OCI-LY7 (cell line): ENCODE data around the gene PPFIA3. TPM values are rescaled to one million over a fixed set of nuclear protein-coding genes. Genes with fewer than 3 reads are reported as not detected.
"Not testable (repeated sequence)": the region's sequence is repeated elsewhere in the genome, so short reads cannot be mapped to it uniquely, and the experiment has no call there.

Experiments used
- BruUV-seq: library from RNA; stranded (reverse); fragments of 400-500 nt; replicated peaks from 2 replicates; lab custom pipeline; 2021; lab: Mats Ljungman, UMichigan
- CTCF ChIA-PET: fragments of 300-600 bp; sonication (Branson Sonifier 250); formaldehyde crosslinking; loops from one replicate; lab custom pipeline; 2022; ENCODE audit warnings: antibody characterized with exemption; ENCODE audit not compliant: unreplicated experiment; lab: Charles Lee
- POLR2A ChIA-PET: fragments of 300-600 bp; sonication (Branson Sonifier 250); formaldehyde crosslinking; loops from one replicate; lab custom pipeline; 2022; ENCODE audit warnings: antibody characterized with exemption; lab: Charles Lee
- DNase-seq: peaks from one replicate; pipeline ENCODE4 v3.0.0-alpha.2; 2015; ENCODE audit warnings: low spot score
- H2AFZ ChIP-seq: fragments of 200-600 bp; sonication (generic), shearing (Covaris generic); 2 replicates; pipeline ENCODE4 v1.6.1; 2014; ENCODE audit warnings: mild to moderate bottlenecking, antibody characterized with exemption, low read length, moderate library complexity
- H3K27ac ChIP-seq: fragments of 200-600 bp; sonication (generic); 2 replicates; pipeline ENCODE4 v1.5.1; 2014; ENCODE audit warnings: mixed run types, low read depth, mild to moderate bottlenecking, moderate library complexity, low read length, inconsistent platforms; ENCODE audit not compliant: poor library complexity, severe bottlenecking
- H3K36me3 ChIP-seq: fragments of 200-600 bp; sonication (generic); 2 replicates; pipeline ENCODE4 v1.6.1; 2014; ENCODE audit warnings: mild to moderate bottlenecking, antibody characterized with exemption, low read length, moderate library complexity, mixed read lengths; ENCODE audit not compliant: insufficient read depth
- H3K4me1 ChIP-seq: fragments of 200-600 bp; sonication (generic); 2 replicates; pipeline ENCODE4 v1.5.1; 2014; ENCODE audit warnings: mild to moderate bottlenecking, low read length; ENCODE audit not compliant: insufficient read depth, poor library complexity, severe bottlenecking
- H3K4me2 ChIP-seq: fragments of 200-600 bp; sonication (generic); 2 replicates; pipeline ENCODE4 v1.6.1; 2014; ENCODE audit warnings: mild to moderate bottlenecking, low read length
- H3K4me3 ChIP-seq: fragments of 200-600 bp; sonication (generic); 2 replicates; pipeline ENCODE4 v1.5.1; 2014; ENCODE audit warnings: mild to moderate bottlenecking, low read depth, low read length; ENCODE audit not compliant: poor library complexity, severe bottlenecking
- H3K79me2 ChIP-seq: fragments of 200-600 bp; sonication (generic); 2 replicates; pipeline ENCODE4 v1.6.1; 2016; ENCODE audit warnings: low read depth, mild to moderate bottlenecking, low read length, moderate library complexity, mixed read lengths; ENCODE audit not compliant: insufficient read depth
- H3K9me2 ChIP-seq: fragments of 200-600 bp; sonication (generic); 2 replicates; pipeline ENCODE4 v1.6.1; 2016; ENCODE audit warnings: mild to moderate bottlenecking, low read length, mixed read lengths; ENCODE audit not compliant: insufficient read depth
- H3K9me3 ChIP-seq: fragments of 200-600 bp; sonication (generic); 2 replicates; pipeline ENCODE4 v1.6.1; 2014; ENCODE audit warnings: mild to moderate bottlenecking, mixed run types, low read length, mixed read lengths
- H4K20me1 ChIP-seq: fragments of 200-600 bp; sonication (generic); 2 replicates; pipeline ENCODE4 v1.6.1; 2014; ENCODE audit warnings: mild to moderate bottlenecking, antibody characterized with exemption, low read length, moderate library complexity, mixed read lengths; ENCODE audit not compliant: insufficient read depth
- CTCF ChIP-seq: fragments of 200-600 bp; sonication (generic); conservative IDR thresholded peaks from 2 replicates; pipeline ENCODE4 v1.5.1; 2014; ENCODE audit warnings: mild to moderate bottlenecking, antibody characterized with exemption, low read length, moderate library complexity, mixed read lengths
- EZH2phosphoT487 ChIP-seq: fragments of 200-600 bp; sonication (generic); IDR thresholded peaks from 2 replicates; pipeline ENCODE4 v1.6.1; 2018; ENCODE audit warnings: low read depth, borderline replicate concordance, mild to moderate bottlenecking, mixed run types, antibody characterized with exemption, low read length, moderate library complexity, mixed read lengths
- intact Hi-C: fragments of 100-400 bp; cut with micrococcal nuclease; formaldehyde crosslinking; loops from one replicate; pipeline ENCODE4 v1.10.0; 2022; ENCODE audit not compliant: unreplicated experiment
- total RNA-seq, 2 experiments: library from RNA; depleted of rRNA in 1 of 2; stranded (reverse); fragments of >200 nt in 1 of 2; shearing (Covaris generic) in 1 of 2; gene quantifications; 2 replicates each; pipeline ENCODE4 v1.2.3, GENCODE V29; 2014 to 2022

The PPFIA3 gene
- total RNA-seq, 2 experiments from 2014 or later, result 17.8 to 21.2 TPM

GRCh38 chr19:49145573-49146407 is 26.4 kb downstream of the PPFIA3 start:
- POLR2A ChIA-PET, result no interaction called here
- intact Hi-C loops, result loop anchor here (2.0 kb wide), 1 partner anchor 49 kb away; no protein-coding TSS in a partner anchor
- no peaks in the 10 kb centered on the region for H4K20me1 ChIP-seq
- peak overlapping the region; percentile 60 for H3K4me3 ChIP-seq
- CTCF ChIA-PET, result no interaction called here
- H3K9me3 ChIP-seq, result no peaks in the 10 kb centered on the region
- peak; percentile 93 for DNase-seq
- TF ChIP-seq CTCF (peak; percentile 97), EZH2phosphoT487 (no peak)
- H3K27ac ChIP-seq, result no peak overlapping the region
- no peaks in the 10 kb centered on the region for H3K79me2 ChIP-seq
- peak overlapping the region; percentile 57; the same call in 1 of the 2 replicates for H2AFZ ChIP-seq
- H3K4me2 ChIP-seq, result peak overlapping the region; percentile 67
- BruUV-seq, result no TSS peak
- H3K4me1 ChIP-seq, result peaks cover 23% of the 10 kb centered on the region
- no peaks in the 10 kb centered on the region for H3K36me3 ChIP-seq
- H3K9me2 ChIP-seq, result no peaks in the 10 kb centered on the region

- H3K27ac ChIP-seq, DNase-seq, H3K9me2 ChIP-seq, CTCF ChIA-PET, BruUV-seq, H2AFZ ChIP-seq, H3K79me2 ChIP-seq, POLR2A ChIA-PET, H4K20me1 ChIP-seq, H3K9me3 ChIP-seq, H3K4me3 ChIP-seq, H3K36me3 ChIP-seq: not testable (repeated sequence)
- Histone ChIP-seq H3K4me1 (peaks cover 29% of the 10 kb centered on the region), H3K4me2 (peak overlapping the region; percentile 67; the same call in 1 of the 2 replicates)
- intact Hi-C loops, result loop anchor here (2.0 kb wide), 1 partner anchor 50 kb away; no protein-coding TSS in a partner anchor
These were observed 27.0 kb downstream of the PPFIA3 start for GRCh38 chr19:49146408-49146770.

GRCh38 chr19:49148044-49148682 is 28.8 kb downstream of the PPFIA3 start:
- Histone ChIP-seq H3K4me3 (no peak overlapping the region), H4K20me1 (no peaks in the 10 kb centered on the region), H3K79me2 (no peaks in the 10 kb centered on the region), H3K36me3 (no peaks in the 10 kb centered on the region), H3K9me2 (no peaks in the 10 kb centered on the region), H3K4me1 (peaks cover 32% of the 10 kb centered on the region), H3K9me3 (no peaks in the 10 kb centered on the region), H3K4me2 (0 out of 2 replicates have a peak overlapping the region, but pooled peaks have one; percentile 85), H3K27ac (no peak overlapping the region), H2AFZ (no peak overlapping the region)
- no peak for TF ChIP-seq EZH2phosphoT487
- TF ChIP-seq CTCF, result no peak
- BruUV-seq, result no TSS peak
- intact Hi-C loops, result loop anchor here (2.0 kb wide), 1 partner anchor 61 kb away; no protein-coding TSS in a partner anchor
- ChIA-PET POLR2A (interaction anchor here (0.6 kb wide), 1 partner anchor 9 kb away, joined by 3 read pairs; no protein-coding TSS in a partner anchor), CTCF (no interaction called here)
- no peak for DNase-seq
